IPS DF 4.7 (cell line): ENCODE measurements around the gene KIAA1328.

Experiments
- DNase-seq: peaks from one replicate; pipeline ENCODE4 v3.0.0-alpha.2; 2013; ENCODE audit warnings: low spot score; ENCODE audit errors: extremely low read depth

Gene KIAA1328

GRCh38 chr18:37276111-37276890 is 447.4 kb downstream of the KIAA1328 start:
- DNase-seq, result no peak

DNA sequence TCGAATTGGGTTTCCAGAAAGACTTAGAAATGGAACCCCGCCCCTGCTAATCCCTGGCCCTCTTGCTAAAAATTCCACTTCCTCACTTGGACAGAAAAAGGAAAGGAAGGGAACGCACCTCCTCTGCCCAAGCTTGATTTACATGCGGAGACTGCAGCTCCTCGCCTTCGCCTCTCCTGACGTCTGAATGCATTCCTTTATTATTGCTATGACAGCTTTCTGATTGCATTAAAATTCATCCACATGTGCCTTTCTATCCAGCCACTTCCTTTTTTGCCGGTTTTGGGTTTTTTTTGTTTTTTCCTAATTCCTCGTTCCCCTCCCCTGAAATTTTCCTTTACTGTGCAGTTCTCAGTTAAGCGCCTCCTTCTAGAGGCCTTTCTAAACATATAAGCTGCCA is 448.9 kb downstream of the KIAA1328 start:
- no peak for DNase-seq
